Activated CD4-positive, alpha-beta T cell treated with anti-CD3 and anti-CD28 coated beads, Interleukin-2, amount 50 U/mL, for 4 hours (primary cell): ENCODE measurements around the gene CTNND2.

Experiments
- DNase-seq, 2 experiments: peaks; one replicate each; pipeline ENCODE4 v3.0.0-alpha.2; 2020

Gene CTNND2

GRCh38 chr5:10969684-10970180 is 934.5 kb downstream of the CTNND2 start:
- DNase-seq, result no peak

- DNase-seq, result no peak
These were observed 939.4 kb downstream of the CTNND2 start for GRCh38 chr5:10964806-10965205.

- no peak for DNase-seq
These were observed 945.5 kb downstream of the CTNND2 start for GRCh38 chr5:10958728-10959127.

GRCh38 chr5:10949856-10950630 is 954.2 kb downstream of the CTNND2 start:
- no peak for DNase-seq

GRCh38 chr5:10946050-10946449 is 958.2 kb downstream of the CTNND2 start:
- no peak for DNase-seq

- no peak for DNase-seq
These were observed 962.3 kb downstream of the CTNND2 start for GRCh38 chr5:10941900-10942299.

GRCh38 chr5:10936081-10936855 is 968.0 kb downstream of the CTNND2 start:
- no peak for DNase-seq

GRCh38 chr5:10935536-10935935 is 968.7 kb downstream of the CTNND2 start:
- no peak for DNase-seq

- DNase-seq, result no peak
These were observed 969.4 kb downstream of the CTNND2 start for GRCh38 chr5:10934783-10935355.

GRCh38 chr5:10933121-10933520 is 971.1 kb downstream of the CTNND2 start:
- no peak for DNase-seq

- no peak for DNase-seq
These were observed 971.8 kb downstream of the CTNND2 start for GRCh38 chr5:10932426-10932825.

- no peak for DNase-seq
These were observed 976.6 kb downstream of the CTNND2 start for GRCh38 chr5:10927608-10928007.

GRCh38 chr5:10923310-10923709 is 980.9 kb downstream of the CTNND2 start:
- DNase-seq, result no peak
